ENCODE measurements around the gene ANKS6.

DNA sequence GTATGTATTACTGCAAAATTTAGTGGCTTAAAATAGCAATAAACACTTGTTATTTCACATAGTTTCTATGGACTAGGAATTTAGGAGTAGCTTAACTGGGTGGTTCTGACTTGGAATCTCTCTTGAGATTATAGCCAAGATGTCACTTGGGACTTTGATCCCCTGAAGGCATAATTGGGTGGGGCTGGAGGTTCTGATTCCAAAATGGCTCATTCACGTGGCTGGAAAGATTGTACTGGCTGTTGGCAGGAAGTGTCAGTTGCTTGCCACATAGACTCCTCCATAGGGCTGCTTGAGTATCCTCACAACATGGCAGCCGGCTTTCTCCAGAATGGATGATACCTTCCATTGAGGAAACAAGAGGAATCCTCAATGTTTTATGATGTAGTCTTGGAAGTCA lies 22.4 kb upstream of the ANKS6 start:
- TF ChIP-seq, protein P1, sequence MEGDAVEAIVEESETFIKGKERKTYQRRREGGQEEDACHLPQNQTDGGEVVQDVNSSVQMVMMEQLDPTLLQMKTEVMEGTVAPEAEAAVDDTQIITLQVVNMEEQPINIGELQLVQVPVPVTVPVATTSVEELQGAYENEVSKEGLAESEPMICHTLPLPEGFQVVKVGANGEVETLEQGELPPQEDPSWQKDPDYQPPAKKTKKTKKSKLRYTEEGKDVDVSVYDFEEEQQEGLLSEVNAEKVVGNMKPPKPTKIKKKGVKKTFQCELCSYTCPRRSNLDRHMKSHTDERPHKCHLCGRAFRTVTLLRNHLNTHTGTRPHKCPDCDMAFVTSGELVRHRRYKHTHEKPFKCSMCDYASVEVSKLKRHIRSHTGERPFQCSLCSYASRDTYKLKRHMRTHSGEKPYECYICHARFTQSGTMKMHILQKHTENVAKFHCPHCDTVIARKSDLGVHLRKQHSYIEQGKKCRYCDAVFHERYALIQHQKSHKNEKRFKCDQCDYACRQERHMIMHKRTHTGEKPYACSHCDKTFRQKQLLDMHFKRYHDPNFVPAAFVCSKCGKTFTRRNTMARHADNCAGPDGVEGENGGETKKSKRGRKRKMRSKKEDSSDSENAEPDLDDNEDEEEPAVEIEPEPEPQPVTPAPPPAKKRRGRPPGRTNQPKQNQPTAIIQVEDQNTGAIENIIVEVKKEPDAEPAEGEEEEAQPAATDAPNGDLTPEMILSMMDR (IDR thresholded peaks at IDR 0.05): no peak
- no peak for TF ChIP-seq POLR2A (IDR thresholded peaks at IDR 0.05; ENCODE audit: low read depth)
- no peak for TF ChIP-seq POLR2AphosphoS5 (IDR thresholded peaks at IDR 0.05)
- TF ChIP-seq EP300 (IDR thresholded peaks at IDR 0.05): no peak

Data from esophagus muscularis mucosa (tissue), 4 donors.